Fibroblast of skin of left quadriceps (primary cell): ENCODE measurements around the gene CYTH1.
A peak's percentile ranks its signal among the peaks of the same experiment; 100 is the strongest.

ENCODE experiments used
- DNase-seq, 2 experiments: peaks; one replicate each; pipeline ENCODE4 v3.0.0-alpha.2; 2013; ENCODE audit warnings: low read depth in 2 of 2

CYTH1 gene

GRCh38 chr17:78781893-78782304 is at the start of gene CYTH1:
TSS of gene CYTH1 (minus strand) at chr17:78782273. CDS start at chr17:78782223, 50 bp downstream.
- DNase-seq: no peak

DNA sequence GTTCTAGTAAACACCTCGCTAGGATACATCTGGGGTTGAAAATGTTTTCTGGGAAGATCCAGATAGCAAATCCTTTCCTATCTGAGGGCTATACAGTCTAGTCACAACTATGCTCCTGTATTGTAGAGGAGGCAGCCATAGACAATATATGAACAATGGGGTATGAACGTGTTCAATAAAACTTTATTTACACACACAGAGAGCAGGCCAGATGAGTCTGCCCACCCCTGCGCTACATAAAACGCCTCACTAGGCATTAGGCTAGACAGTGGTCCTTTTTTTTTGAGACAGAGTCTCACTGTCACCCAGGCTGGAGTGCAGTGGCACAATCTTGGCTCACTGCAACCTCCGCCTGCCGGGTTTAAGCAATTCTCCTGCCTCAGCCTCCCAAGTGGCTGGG is 47.4 kb upstream of the CYTH1 start:
- DNase-seq: no peak

DNA sequence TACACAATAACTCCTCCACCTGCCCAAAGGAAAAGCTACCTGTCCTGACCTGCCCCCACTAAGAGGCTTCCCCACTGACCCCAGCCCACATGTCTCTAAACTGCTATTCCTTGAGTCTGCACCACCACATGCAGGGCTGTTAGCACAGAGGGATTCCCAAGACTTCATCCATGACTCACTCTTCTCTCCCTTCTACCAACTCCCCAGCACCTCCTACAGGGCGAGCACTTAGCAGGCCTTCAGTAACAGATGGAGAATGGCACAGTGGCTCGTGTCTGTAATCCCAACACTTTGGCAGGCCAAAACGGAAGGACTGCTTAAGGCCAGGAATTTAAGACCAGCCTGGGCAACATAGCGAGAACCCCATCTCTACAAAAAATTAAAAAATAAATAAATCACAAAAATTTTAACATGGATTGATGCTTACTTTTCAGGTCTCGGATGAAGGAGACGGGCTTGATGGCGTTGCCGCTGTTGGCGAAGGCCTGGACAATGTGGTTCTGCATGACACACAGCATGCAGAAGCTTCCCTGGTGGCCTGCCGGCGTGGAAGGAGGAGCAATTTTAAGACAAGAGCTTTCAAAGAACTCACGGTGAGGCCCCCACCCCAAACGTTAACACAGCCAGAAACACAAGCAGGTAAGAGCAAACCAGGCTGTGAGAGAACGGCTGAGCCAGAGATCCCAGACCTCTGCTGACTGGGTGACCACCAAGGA is 46.6 kb upstream of the CYTH1 start:
- DNase-seq: no peak

GRCh38 chr17:78826836-78827509 is 44.9 kb upstream of the CYTH1 start:
- no peak for DNase-seq

DNA sequence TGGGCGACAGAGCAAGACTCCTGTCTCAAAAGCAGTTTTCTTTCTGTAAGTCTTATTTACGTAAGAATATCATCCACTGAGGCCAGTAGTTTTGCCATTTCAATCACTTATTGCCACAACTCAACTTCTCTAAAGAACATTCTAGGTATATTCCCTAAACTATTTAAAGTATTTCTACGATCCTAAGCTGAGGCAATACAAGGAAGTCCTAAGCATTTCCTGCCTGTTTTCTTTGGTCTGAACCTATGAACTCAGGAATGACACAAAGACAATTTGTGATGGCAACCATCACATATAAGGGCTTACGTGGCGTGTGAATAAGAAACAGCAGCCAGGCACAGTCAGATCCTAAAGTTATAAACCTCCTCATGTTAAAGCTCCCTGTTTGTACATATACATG is 44.3 kb upstream of the CYTH1 start:
- no peak for DNase-seq

DNA sequence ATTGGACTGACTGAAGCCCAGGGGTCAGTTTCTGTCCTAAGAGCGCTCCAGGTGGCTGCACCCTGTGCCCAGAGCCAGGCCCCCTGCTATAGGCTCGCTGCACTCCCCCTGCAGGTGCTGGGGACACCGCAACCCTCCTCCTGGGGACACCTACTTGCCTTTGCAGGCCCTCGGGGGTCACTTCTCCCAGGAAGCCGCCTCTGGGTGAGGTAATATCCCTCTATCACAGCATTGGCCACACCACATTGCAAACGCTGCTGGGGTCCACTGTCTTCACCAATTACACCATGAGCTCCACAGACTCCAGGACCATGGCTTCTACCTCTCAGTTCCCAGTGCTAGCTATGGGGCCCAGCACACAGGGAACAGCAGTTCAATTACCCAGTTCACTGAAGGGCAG is 43.6 kb upstream of the CYTH1 start:
- DNase-seq: no peak

DNA sequence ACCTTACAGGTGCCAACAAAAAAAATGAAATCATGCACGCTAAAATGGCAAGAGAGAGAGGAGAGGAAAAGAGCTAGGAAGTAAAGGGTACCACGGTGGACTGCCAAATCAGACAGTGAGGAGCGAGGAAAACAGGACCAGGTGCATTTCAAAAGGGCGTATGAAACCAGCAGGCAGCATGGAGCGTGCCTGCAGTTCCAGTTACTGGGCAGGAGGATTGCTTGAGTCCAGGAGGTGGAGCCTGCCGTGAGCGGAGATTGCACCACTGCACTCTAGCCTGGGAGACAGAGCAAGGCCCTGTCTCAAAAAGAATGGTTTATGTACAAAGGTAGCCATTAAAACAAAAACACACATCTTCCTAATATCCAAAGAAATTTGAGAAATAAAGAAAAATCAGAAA is 42.2 kb upstream of the CYTH1 start:
- no peak for DNase-seq

DNA sequence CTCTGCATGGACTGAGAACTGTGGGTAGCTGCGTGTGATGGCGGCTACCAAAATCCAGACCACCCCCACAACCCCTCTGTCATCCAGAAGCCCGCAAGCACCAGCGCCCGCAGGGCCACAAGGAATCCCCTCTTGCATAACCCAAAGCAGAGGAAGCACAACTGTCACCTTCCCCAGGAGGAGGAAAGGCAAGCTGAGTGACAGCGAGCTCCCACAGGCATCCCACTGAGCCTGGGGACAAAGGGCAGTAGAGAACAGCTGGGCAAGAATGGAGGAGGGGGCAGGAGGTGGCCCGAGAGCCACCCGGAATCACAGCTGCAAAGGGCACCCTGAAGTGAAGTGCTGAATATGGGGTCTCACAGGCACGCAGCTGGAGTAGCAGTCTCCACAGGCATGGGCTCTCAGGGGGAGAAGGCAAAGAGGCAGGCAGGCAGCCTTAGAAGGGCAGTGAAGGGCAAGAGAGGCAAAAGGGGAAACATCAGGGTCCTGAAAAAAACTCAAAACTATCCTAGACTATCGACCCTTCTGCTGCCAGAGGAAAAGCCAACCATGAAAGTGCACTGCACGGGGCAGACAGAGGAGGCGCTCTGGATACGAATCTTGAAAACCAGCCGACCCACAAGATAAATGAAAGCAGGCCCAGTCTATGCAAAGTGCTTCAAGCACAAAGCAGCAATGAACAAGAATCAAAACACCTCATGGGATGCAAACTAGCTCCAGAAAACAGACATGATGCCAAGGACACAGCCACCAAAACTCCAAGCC is 41.4 kb upstream of the CYTH1 start:
- DNase-seq: no peak

DNA sequence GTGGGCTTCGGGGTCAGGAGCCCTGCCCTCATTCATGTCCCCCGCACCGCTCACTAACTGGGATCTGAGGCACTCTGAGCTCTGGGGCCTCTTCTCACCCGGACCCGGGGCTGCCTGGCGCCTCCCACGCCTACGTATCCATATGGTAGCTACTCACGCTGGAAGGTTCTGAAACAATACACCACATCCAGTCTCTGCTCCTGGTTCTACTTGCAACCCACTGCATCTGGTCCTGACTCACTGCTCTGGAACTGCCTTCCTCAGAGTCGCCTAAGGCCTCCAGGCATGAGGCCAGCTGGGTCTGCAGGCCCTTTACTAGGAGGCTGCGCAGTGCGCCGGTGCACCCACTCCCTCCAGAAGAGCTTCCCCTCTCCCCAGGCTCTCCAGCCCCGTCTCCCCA is 40.5 kb upstream of the CYTH1 start:
- peak; percentile 59 to 68 for DNase-seq

- no peak for DNase-seq
Observed at GRCh38 chr17:78821961-78822360, 39.9 kb upstream of the CYTH1 start.

DNA sequence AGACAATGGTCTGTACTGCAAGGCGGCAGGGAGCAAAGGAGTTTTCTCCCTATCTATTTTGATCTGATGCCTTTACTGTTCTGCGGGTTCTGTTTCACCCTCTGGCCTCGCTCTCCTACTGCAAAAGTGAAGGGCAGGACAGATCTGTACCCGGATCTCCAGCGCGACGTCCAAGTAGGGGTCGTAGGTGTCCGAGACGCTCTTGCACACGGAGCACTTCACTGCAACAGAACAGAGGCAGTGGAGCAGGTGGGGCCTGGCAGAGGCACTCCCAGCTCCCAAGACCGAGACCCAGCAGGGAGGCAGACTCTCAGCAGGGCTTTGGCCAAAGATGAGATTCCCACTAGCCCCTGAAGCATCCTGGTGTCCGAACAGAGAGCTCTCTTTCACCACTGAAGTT is 38.8 kb upstream of the CYTH1 start:
- no peak for DNase-seq

GRCh38 chr17:78819806-78820792 is 38.0 kb upstream of the CYTH1 start:
- no peak for DNase-seq

DNA sequence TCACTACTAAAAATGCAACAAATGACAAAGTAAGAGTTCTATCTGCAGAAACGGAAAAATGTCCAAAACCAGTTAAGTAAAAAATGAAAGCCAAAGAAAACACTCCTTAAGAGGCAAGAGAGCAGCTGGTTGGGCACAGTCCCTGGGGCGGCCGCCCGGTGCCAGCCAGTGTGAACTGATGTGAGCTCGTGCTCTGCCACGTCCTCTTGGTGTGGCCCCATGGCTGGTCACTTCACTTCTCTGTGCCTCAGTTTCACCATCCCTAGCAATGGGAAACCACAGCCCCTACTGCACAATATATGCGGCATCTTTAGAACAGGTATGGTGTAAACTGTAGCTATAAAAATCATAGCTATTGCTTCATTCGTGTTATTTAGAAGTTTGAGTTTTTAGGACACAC is 37.3 kb upstream of the CYTH1 start:
- DNase-seq: no peak

DNA sequence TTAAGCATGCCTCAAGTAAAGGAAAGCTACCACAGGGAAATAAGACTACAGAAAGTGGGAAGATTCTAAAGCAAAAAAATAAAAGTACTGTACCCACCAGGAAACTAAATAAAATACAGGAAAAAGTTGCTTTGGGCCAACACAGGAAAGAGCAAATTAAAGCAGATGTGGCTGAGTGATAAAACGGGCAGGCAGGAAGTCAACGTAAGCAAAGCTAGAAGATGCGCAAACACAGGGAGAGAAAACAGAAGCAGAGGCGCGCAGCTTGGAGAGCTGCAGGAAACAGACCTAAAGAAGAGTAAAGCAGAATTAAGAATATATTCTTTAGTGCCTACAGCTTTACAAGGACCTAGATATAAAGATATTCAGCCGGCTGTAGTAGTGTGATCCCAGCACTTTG is 36.9 kb upstream of the CYTH1 start:
- DNase-seq: no peak

GRCh38 chr17:78818152-78818846 is 36.2 kb upstream of the CYTH1 start:
- no peak for DNase-seq

DNA sequence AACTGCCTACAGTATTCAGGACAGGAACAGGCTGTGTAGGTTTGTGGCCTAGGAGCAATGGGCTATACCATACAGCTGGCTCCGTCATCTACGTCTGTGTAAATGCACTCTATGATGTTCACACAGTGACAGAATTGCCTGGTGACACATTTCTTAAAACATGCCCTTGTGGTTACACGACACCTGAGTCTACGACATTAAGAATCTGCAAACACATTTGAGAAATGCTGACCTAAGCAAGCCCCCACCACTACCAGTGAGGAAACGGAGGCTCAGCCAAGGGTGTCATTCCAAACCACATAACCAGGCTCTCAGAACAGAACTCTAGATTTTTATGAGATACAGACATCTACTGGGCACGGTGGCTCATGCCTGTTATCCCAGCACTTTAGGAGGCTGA is 35.0 kb upstream of the CYTH1 start:
- DNase-seq: no peak

GRCh38 chr17:78815696-78816095 is 33.6 kb upstream of the CYTH1 start:
- DNase-seq: no peak

- no peak for DNase-seq
Observed at GRCh38 chr17:78812855-78813254, 30.8 kb upstream of the CYTH1 start.

DNA sequence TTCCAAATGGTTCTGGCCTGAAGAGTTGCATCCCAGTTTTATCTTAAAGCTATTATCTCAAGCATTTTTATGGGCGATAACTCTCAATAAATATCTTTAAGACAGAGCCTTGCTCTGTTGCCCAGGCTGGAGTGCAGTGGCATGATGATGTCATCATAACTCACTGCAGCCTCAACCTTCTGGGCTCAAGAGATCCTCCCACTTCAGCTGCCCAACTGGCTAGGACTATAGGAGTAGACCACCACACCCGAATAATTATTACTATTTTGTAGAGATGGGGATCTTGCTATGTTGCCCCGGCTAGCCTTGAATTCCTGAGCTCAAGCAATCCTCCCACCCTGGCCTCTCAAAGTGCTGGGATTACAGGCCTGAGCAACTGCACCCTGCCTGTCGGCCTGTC is 26.1 kb upstream of the CYTH1 start:
- no peak for DNase-seq

DNA sequence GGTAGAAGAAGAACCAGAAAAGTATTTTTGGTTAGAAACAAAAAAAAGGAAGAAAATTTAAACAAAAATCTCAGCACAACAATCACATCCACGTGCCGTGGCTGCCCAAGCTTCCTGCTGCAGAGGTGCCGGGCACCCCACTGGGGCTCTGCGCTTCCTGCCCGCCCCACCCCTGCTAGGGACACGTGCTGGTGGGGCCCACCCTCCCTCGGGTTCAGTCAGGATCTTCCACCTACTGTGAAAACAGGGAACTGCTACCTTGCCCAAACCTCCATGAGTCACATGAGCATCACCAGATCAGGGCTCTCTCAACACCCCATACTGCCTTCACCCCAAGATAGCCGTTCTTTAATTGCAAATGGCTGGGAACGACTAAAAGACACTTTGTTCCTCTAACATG is 24.4 kb upstream of the CYTH1 start:
- DNase-seq: no peak

DNA sequence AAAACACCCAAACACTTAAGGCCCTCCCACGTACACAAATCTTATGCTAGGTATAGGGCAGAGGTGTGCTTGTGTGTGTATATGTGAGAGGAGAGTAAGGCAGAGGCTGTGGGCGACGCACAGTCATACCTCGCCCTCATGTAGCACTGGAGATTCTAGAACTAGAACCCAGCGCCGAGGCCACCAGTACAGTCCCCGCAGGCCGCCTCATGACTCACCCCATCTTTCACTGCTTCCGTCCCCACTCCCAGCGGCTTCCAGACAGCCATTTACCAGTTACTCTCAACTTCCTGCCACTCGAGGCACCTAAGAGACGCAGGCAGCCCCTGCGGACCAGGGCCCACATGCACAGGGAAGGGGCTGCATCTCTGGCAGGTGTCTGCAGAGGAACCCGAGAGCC is 23.2 kb upstream of the CYTH1 start:
- no peak for DNase-seq
